HG02571 (cell line): ENCODE data around the gene EFNA2.
"Not testable (repeated sequence)": the region's sequence is repeated elsewhere in the genome, so short reads cannot be mapped to it uniquely, and the experiment has no call there.

ENCODE experiments used
- ATAC-seq: cut with Tn5 transposase; IDR thresholded peaks from one replicate; pipeline ENCODE4 v1.9.1; 2021; ENCODE audit warnings: mild to moderate bottlenecking, moderate library complexity; ENCODE audit not compliant: unreplicated experiment

EFNA2 gene

GRCh38 chr19:1315470-1316166 lies 29.9 kb downstream of the EFNA2 start:
- ATAC-seq = no peak

GRCh38 chr19:1316466-1316865 lies 30.8 kb downstream of the EFNA2 start:
- ATAC-seq = no peak

GRCh38 chr19:1317274-1318003 lies 31.8 kb downstream of the EFNA2 start:
- no peak for ATAC-seq

- ATAC-seq = no peak
Measured at GRCh38 chr19:1318678-1319471, 33.2 kb downstream of the EFNA2 start.

- not testable (repeated sequence) for ATAC-seq
Measured at GRCh38 chr19:1320282-1320650, 34.6 kb downstream of the EFNA2 start.

GRCh38 chr19:1321539-1321938 lies 35.9 kb downstream of the EFNA2 start:
- ATAC-seq = no peak

- ATAC-seq = no peak
Measured at GRCh38 chr19:1322198-1322981, 36.7 kb downstream of the EFNA2 start.

GRCh38 chr19:1324249-1324805 lies 38.7 kb downstream of the EFNA2 start:
- no peak for ATAC-seq

GRCh38 chr19:1324806-1325567 lies 39.3 kb downstream of the EFNA2 start:
- ATAC-seq = no peak

- ATAC-seq = no peak
Measured at GRCh38 chr19:1325568-1326294, 40.1 kb downstream of the EFNA2 start.

GRCh38 chr19:1327125-1327524 lies 41.5 kb downstream of the EFNA2 start:
- ATAC-seq = no peak

- ATAC-seq = not testable (repeated sequence)
Measured at GRCh38 chr19:1332208-1332607, 46.5 kb downstream of the EFNA2 start.

- no peak for ATAC-seq
Measured at GRCh38 chr19:1336079-1336684, 50.5 kb downstream of the EFNA2 start.

- ATAC-seq = no peak
Measured at GRCh38 chr19:1340681-1341469, 55.2 kb downstream of the EFNA2 start.

- no peak for ATAC-seq
Measured at GRCh38 chr19:1343041-1343440, 57.4 kb downstream of the EFNA2 start.

- ATAC-seq = no peak
Measured at GRCh38 chr19:1349211-1349610, 63.5 kb downstream of the EFNA2 start.

- ATAC-seq = no peak
Measured at GRCh38 chr19:1350867-1351266, 65.2 kb downstream of the EFNA2 start.
